Kidney tubule cell (primary cell): Measurements from ENCODE around the gene SLC10A6.

Experiments used
- DNase-seq: peaks from one replicate; pipeline ENCODE4 v3.0.0-alpha.2; 2018; ENCODE audit warnings: low spot score

The SLC10A6 gene

DNA sequence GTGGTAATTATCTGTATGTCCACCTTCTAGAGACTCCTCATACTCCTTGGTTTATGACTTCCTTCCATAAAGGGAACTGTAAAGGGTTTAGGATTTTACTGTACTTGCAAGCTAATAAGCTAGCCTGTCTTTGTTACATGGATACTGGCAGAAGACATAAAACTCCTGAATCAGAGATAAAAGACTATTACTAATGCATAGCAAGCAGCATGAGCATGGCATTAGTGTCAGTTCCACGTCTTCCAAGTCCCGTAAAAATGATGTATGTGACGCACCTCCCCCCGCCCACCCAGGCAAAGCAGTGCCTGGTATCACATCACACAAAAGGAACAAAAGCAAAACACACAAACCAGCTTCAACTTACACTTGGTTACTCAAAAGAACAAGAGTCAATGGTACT lies 71.0 kb downstream of the SLC10A6 start:
- no peak for DNase-seq

DNA sequence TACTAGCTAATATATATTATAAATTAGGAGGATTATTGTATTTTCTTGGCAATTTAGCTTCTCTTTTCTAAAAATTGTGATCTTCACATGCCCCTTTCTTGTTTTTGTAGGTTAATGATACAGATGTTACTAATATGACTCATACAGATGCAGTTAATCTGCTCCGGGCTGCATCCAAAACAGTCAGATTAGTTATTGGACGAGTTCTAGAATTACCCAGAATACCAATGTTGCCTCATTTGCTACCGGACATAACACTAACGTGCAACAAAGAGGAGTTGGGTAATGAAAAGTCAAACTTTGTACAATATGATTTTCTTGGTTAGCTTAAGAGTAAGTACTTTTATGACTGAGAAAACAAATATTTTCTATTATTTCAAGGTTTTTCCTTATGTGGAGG lies 74.1 kb downstream of the SLC10A6 start:
- no peak for DNase-seq
